Fibroblast of pulmonary artery (primary cell): ENCODE data around the gene C18orf63.

Experiments used
- DNase-seq: peaks from one replicate; pipeline ENCODE4 v3.0.0-alpha.2; 2010; ENCODE audit warnings: low read depth
- H3K4me3 ChIP-seq: replicated peaks from 2 replicates; pipeline ENCODE4 v1.5.1; 2011; ENCODE audit warnings: low read depth, mild to moderate bottlenecking, control low read depth, low read length, moderate library complexity
- CTCF ChIP-seq: IDR thresholded peaks from 2 replicates; pipeline ENCODE4 v1.5.1; 2011; ENCODE audit warnings: mild to moderate bottlenecking, control low read depth, low read length, inconsistent platforms; ENCODE audit errors: missing control alignments

Gene C18orf63

DNA sequence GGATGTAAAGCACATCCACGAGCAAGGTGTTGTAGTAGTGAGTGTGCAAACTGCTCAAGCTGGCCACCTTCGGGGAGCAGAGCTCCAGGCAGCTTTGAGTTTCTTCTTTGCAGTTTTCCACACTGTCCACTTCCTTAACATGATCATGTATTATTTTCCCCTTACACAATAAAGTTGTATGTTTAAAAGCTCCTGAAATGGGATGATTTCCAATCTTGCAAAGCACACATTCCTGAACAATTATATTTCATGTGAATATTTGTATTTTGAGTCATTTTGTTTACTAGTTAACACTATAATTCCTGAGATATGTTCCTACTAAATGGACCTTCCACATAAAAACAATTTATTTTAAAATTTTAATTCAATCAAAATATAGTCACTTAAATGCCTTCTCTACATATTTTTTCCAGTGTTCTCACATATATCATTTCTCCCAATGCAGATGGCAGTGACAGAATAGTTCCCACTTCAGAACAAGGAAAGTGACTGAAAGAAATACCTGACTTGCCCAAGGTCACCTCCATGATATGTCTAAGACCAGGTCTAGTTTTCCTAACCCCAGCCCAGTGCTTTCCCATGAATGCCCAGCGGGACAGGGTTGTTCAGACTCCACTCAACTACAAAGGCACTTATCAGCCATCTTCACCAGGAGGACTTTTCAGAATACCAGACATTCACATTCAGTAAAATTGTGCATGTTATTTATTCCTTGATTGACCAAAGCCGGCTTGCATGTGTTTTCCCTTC, 29.4 kb upstream of the C18orf63 start:
- no peak overlapping the region for H3K4me3 ChIP-seq
- TF ChIP-seq CTCF: no peak
- peak; percentile 32 for DNase-seq

GRCh38 chr18:74286856-74287255, 28.8 kb upstream of the C18orf63 start:
- no peak for DNase-seq
- no peak overlapping the region for H3K4me3 ChIP-seq
- TF ChIP-seq CTCF: no peak

GRCh38 chr18:74288041-74288440, 27.6 kb upstream of the C18orf63 start:
- no peak for TF ChIP-seq CTCF
- DNase-seq: no peak
- no peak overlapping the region for H3K4me3 ChIP-seq

GRCh38 chr18:74288730-74289129, 26.9 kb upstream of the C18orf63 start:
- no peak for DNase-seq
- no peak overlapping the region for H3K4me3 ChIP-seq

GRCh38 chr18:74289137-74289536, 26.5 kb upstream of the C18orf63 start:
- no peak overlapping the region for H3K4me3 ChIP-seq
- peak; percentile 53 for DNase-seq
- no peak for TF ChIP-seq CTCF

More at GRCh38 chr18:74288730-74289129, 26.9 kb upstream of the C18orf63 start:
- no peak for TF ChIP-seq CTCF

GRCh38 chr18:74290021-74290420, 25.6 kb upstream of the C18orf63 start:
- no peak for DNase-seq
- peak overlapping the region; percentile 96 for H3K4me3 ChIP-seq

More at GRCh38 chr18:74290021-74290420, 25.6 kb upstream of the C18orf63 start:
- no peak for TF ChIP-seq CTCF
